HepG2 (cell line): Measurements from ENCODE around the gene RSBN1. TPM values are rescaled to one million over a fixed set of nuclear protein-coding genes. Genes with fewer than 3 reads are reported as not detected.

Experiments used
- ATAC-seq: fragments of 200-7000 bp; cut with Tn5 transposase; 3 replicates; pipeline ENCODE4 v1.9.1; 2020; ENCODE audit warnings: mild to moderate bottlenecking, moderate library complexity
- BruUV-seq: library from RNA; stranded (reverse); fragments of 400-500 nt; replicated peaks from 2 replicates; lab custom pipeline; 2021; lab: Mats Ljungman, UMichigan
- CTCF ChIA-PET: fragments of 300-600 bp; formaldehyde crosslinking; extraction: SDS; loops from one replicate; lab custom pipeline; 2021; ENCODE audit warnings: low total read pairs, inconsistent platforms, low intra/inter-chr PET ratio; lab: Yijun Ruan, JAX
- POLR2A ChIA-PET: fragments of 350-600 bp; sonication (Branson Sonifier 250); formaldehyde crosslinking; loops from one replicate; lab custom pipeline; 2020; ENCODE audit warnings: antibody characterized with exemption, inconsistent platforms; lab: Yijun Ruan, JAX
- DNase-seq: peaks from one replicate; pipeline ENCODE4 v3.0.0-alpha.2; 2015; ENCODE audit warnings: low spot score
- FAIRE-seq: peaks from 3 replicates; lab custom pipeline; 2011; peaks lifted over from hg19 to GRCh38; lab: Jason Lieb, UNC
- H2AFZ ChIP-seq: one replicate; pipeline ENCODE4 v1.6.1; 2011; ENCODE audit warnings: low read length, inconsistent platforms
- H3K27ac ChIP-seq: fragments of 300-600 bp; 3 replicates; pipeline ENCODE4 v1.8.0; 2011; ENCODE audit warnings: mixed run types, mild to moderate bottlenecking, mixed read lengths, low read length, inconsistent platforms; ENCODE audit not compliant: insufficient read depth; ENCODE audit errors: extremely low read length
- H3K27me3 ChIP-seq, 2 experiments: fragments of 200-600 bp in 1 of 2; 2 replicates in 1 of 2; 3 replicates in 1 of 2; pipeline versions ENCODE4 v1.6.0 to v1.8.0; 2011; ENCODE audit warnings: low read length in 2 of 2, mild to moderate bottlenecking in 2 of 2, moderate library complexity in 2 of 2, inconsistent platforms in 1 of 2; ENCODE audit not compliant: insufficient read depth in 2 of 2, control insufficient read depth in 1 of 2
- H3K36me3 ChIP-seq, 2 experiments: fragments of 200-600 bp in 1 of 2; replicated peaks in 1 of 2; 2 replicates in 1 of 2; 3 replicates in 1 of 2; pipeline versions ENCODE4 v1.5.1 to v1.8.0; 2011; ENCODE audit warnings: low read length in 2 of 2, inconsistent platforms in 1 of 2; ENCODE audit not compliant: insufficient read depth in 2 of 2, control insufficient read depth in 1 of 2
- H3K4me1 ChIP-seq: 2 replicates; pipeline ENCODE4 v1.5.1; 2012; ENCODE audit warnings: low read length, inconsistent platforms; ENCODE audit not compliant: insufficient read depth
- H3K4me2 ChIP-seq: 2 replicates; pipeline ENCODE4 v1.6.0; 2011; ENCODE audit warnings: low read depth, low read length, inconsistent platforms
- H3K4me3 ChIP-seq, 3 experiments: fragments of 200-600 bp in 1 of 3; sonication (generic), shearing (Covaris generic) in 1 of 3; replicated peaks in 1 of 3; 2 replicates each; pipeline ENCODE4 v1.5.1; 2011 to 2016; ENCODE audit warnings: low read length in 3 of 3, inconsistent platforms in 2 of 3, low read depth in 2 of 3, mild to moderate bottlenecking in 2 of 3, control low read depth in 1 of 3, mixed read lengths in 1 of 3; ENCODE audit not compliant: insufficient read depth in 1 of 3
- H3K79me2 ChIP-seq: one replicate; pipeline ENCODE4 v1.6.1; 2011; ENCODE audit warnings: low read length, inconsistent platforms; ENCODE audit not compliant: insufficient read depth
- H3K9ac ChIP-seq: 2 replicates; pipeline ENCODE4 v1.6.0; 2011; ENCODE audit warnings: mild to moderate bottlenecking, low read depth, low read length, inconsistent platforms; ENCODE audit not compliant: insufficient read depth
- H3K9me3 ChIP-seq: 2 replicates; pipeline ENCODE4 v1.5.1; 2012; ENCODE audit warnings: mild to moderate bottlenecking, low read length
- H4K20me1 ChIP-seq: 2 replicates; pipeline ENCODE4 v1.6.0; 2011; ENCODE audit warnings: inconsistent platforms, mild to moderate bottlenecking, low read length, moderate library complexity; ENCODE audit not compliant: insufficient read depth
- CAMTA2 ChIP-seq: sonication (generic); formaldehyde crosslinking; IDR thresholded peaks from 2 replicates; pipeline ENCODE4 v1.4.0; 2020; ENCODE audit warnings: mild to moderate bottlenecking, missing genetic modification reagents, borderline replicate concordance
- HNRNPL ChIP-seq: fragments of 200-400 bp; formaldehyde crosslinking; IDR thresholded peaks from 2 replicates; pipeline ENCODE4 v1.6.1; 2017; ENCODE audit warnings: mild to moderate bottlenecking, low read depth, low read length
- JUN ChIP-seq: sonication (generic); formaldehyde crosslinking; IDR thresholded peaks from 2 replicates; pipeline ENCODE4 v1.4.0; 2020; ENCODE audit warnings: mild to moderate bottlenecking, missing genetic modification reagents
- KLF13 ChIP-seq: sonication (generic); formaldehyde crosslinking; IDR thresholded peaks from 2 replicates; pipeline ENCODE4 v1.4.0; 2020; ENCODE audit warnings: mild to moderate bottlenecking, missing genetic modification reagents
- NCOA2 ChIP-seq: sonication (generic); formaldehyde crosslinking; IDR thresholded peaks from 2 replicates; pipeline ENCODE4 v1.8.0; 2022; ENCODE audit warnings: inconsistent platforms
- RFX3 ChIP-seq: IDR thresholded peaks from 2 replicates; pipeline ENCODE4 v1.6.1; 2016; ENCODE audit warnings: missing biosample characterization, missing genetic modification reagents
- RNF2 ChIP-seq: fragments of 450-650 bp; conservative IDR thresholded peaks from 2 replicates; pipeline ENCODE4 v1.6.1; 2016; ENCODE audit warnings: low read depth
- SKI ChIP-seq: fragments of 450-650 bp; IDR thresholded peaks from one replicate; pipeline ENCODE4 v1.6.1; 2018; ENCODE audit warnings: mild to moderate bottlenecking; ENCODE audit not compliant: partially characterized antibody
- SOX6 ChIP-seq, 2 experiments: fragments of 450-650 bp in 1 of 2; sonication (generic) in 1 of 2; formaldehyde crosslinking in 1 of 2; IDR thresholded peaks; 2 replicates each; pipeline versions ENCODE4 v1.4.0 to v1.6.1; 2017 to 2020; ENCODE audit warnings: antibody characterized with exemption in 1 of 2, mild to moderate bottlenecking in 1 of 2, missing genetic modification reagents in 1 of 2
- ZMYM3 ChIP-seq: sonication (generic); formaldehyde crosslinking; IDR thresholded peaks from 2 replicates; pipeline ENCODE4 v1.5.1; 2020; ENCODE audit warnings: mild to moderate bottlenecking, missing genetic modification reagents
- ZNF260 ChIP-seq: sonication (generic); formaldehyde crosslinking; IDR thresholded peaks from 2 replicates; pipeline ENCODE4 v1.4.0; 2020; ENCODE audit warnings: missing genetic modification reagents, low read depth, mild to moderate bottlenecking, borderline replicate concordance
- ZNF354B ChIP-seq: sonication (generic); formaldehyde crosslinking; IDR thresholded peaks from 2 replicates; pipeline ENCODE4 v1.8.0; 2022; ENCODE audit warnings: mild to moderate bottlenecking, missing genetic modification reagents
- ZNF614 ChIP-seq: IDR thresholded peaks from 2 replicates; pipeline ENCODE4 v1.6.1; 2018; ENCODE audit warnings: missing biosample characterization, missing genetic modification reagents, inconsistent platforms, borderline replicate concordance
- ZNF629 ChIP-seq: sonication (generic); formaldehyde crosslinking; conservative IDR thresholded peaks from 2 replicates; pipeline ENCODE4 v1.5.0; 2020; ENCODE audit warnings: missing genetic modification reagents
- ZNF792 ChIP-seq: IDR thresholded peaks from 2 replicates; pipeline ENCODE4 v1.6.1; 2016
- WGBS: methylation state at CpG from one replicate; pipeline ENCODE4 v1.1.6; 2017; ENCODE audit warnings: low lambda C conversion rate; 5-methylcytosine and 5-hydroxymethylcytosine counted together
- in situ Hi-C: cut with HindIII; loops from 2 replicates; pipeline ENCODE4 v1.10.0; 2017; ENCODE audit warnings: low pct_unique_long_range_greater_than_20kb; ENCODE audit not compliant: extremely low pct_ligation_motif_present
- intact Hi-C: fragments of 100-400 bp; cut with micrococcal nuclease; formaldehyde crosslinking; loops from one replicate; pipeline ENCODE4 v1.10.0; 2022; ENCODE audit not compliant: unreplicated experiment
- polyA plus RNA-seq, 8 experiments: library from polyadenylated mRNA; depleted of rRNA in 3 of 8; stranded (reverse) in 7 of 8; unstranded in 1 of 8; fragments of >200 nt; fragmentation: Illumina TruSeq in 4 of 8; extraction: Trizol in 4 of 8; gene quantifications; 2 replicates each; pipeline versions ENCODE4 v1.2.1 to v1.2.3, GENCODE V29; 2011 to 2016; ENCODE audit warnings: low read depth in 4 of 8, missing spikeins in 1 of 8, mixed read lengths in 1 of 8; ENCODE audit not compliant: insufficient read depth in 1 of 8
- total RNA-seq, 5 experiments: library from RNA; depleted of rRNA; stranded (reverse); fragments of >200 nt; fragmentation: Illumina TruSeq; extraction: Trizol; gene quantifications; 2 replicates each; pipeline ENCODE4 v1.2.3, GENCODE V29; 2016; ENCODE audit warnings: low read depth in 1 of 5

The RSBN1 gene
- total and polyA plus RNA-seq, 2 of the 13 experiments (the other 11 are each of a cell fraction or from before 2014, with no cell fraction given): 8.3 to 10.4 TPM

DNA sequence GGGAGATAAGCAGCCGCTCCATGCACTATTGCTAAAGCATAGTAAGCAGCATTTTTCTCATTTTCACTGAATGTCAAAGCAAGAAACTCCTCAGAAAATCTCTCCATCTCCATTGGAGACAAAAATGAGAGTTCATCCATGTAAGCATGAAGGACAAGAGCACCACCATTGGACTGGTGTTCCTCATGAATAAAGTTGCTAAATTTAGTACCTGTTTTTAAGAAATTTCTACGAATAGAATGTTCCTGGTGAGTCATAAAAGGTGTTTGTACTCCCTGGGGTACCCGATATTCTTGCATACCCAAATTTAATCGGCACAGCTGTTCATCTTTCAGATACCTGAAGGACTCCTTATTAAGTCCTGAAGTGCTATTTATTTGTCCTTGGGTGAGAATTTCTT lies 14.8 kb downstream of the RSBN1 start:
- no peak for FAIRE-seq
- H3K27me3 ChIP-seq: no peaks in the 10 kb centered on the region
- H3K36me3 ChIP-seq: peaks cover 5 to 44% of the 10 kb centered on the region in 2 experiments
- CTCF ChIA-PET: no interaction called here
- no peak for TF ChIP-seq SKI
- TF ChIP-seq CAMTA2 (CRISPR knock-in tag): no peak
- TF ChIP-seq ZNF260 (CRISPR knock-in tag): no peak
- TF ChIP-seq RFX3: no peak
- TF ChIP-seq ZNF629 (CRISPR knock-in tag): no peak
- TF ChIP-seq ZNF614 (CRISPR knock-in tag): no peak
- TF ChIP-seq, all 625 proteins: peak for 0
- no peak overlapping the region for H3K4me2 ChIP-seq
- peaks cover 9% of the 10 kb centered on the region for H4K20me1 ChIP-seq
- POLR2A ChIA-PET: no interaction called here
- 89% methylated on average over 4 of the region's 4 CpGs for WGBS
- peaks cover 9% of the 10 kb centered on the region for H3K4me1 ChIP-seq
- H3K4me3 ChIP-seq: no peak overlapping the region
- intact Hi-C loops (no loop called here), in situ Hi-C loops (loop anchor here (5.0 kb wide), 1 partner anchor 35 kb away; no protein-coding TSS in a partner anchor)
- ATAC-seq (no peak), DNase-seq (no peak)
- no peak overlapping the region for H2AFZ ChIP-seq
- no TSS peak for BruUV-seq
- peaks cover 51% of the 10 kb centered on the region for H3K79me2 ChIP-seq
- no peak overlapping the region for H3K27ac ChIP-seq
- H3K9me3 ChIP-seq: no peaks in the 10 kb centered on the region
- H3K9ac ChIP-seq: no peak overlapping the region

DNA sequence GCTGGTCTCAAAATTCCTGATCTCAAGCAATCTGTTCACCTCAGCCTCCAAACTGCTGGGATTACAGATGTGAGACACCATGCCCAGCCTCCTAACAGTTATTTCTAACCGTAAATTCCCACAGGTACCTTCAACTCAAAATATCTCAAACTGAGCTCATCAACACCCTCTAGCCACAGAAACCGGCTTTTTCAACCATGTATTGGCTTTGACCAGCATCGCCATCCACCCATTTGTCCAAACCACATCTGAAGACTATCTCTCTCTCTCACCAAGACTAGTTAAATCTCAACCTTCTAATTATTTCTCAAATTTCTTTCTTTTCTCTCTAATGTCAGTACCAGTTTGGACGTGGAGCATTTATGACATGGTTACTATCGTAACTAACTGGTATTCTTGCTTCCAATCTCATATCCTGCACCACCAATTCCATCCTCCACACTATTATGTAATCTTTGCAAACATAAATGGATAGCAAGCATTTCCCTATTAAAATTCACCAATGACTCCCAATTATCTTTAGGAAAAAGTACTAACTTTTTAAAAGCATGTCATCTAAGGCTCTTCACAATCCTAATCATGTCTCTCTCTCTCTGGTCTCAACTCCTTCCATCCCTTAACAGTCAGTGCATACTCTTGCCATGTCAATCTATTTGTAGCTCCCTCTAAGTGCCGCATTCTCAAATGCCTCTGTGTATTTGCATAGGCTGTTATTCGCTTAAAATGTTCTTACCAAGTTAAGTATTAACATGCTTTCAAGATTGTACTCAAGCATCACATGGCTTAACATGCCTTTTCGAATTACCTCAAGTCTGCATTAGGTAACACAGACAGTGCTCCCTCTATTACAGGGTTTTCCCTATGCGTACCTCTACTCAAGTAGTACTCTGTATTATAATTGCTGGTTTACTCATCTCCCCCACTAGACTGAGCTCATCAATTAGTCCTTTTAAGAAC lies 18.1 kb downstream of the RSBN1 start:
- POLR2A ChIA-PET: no interaction called here
- no peak for TF ChIP-seq ZNF354B (CRISPR knock-in tag)
- TF ChIP-seq SOX6 (IDR thresholded peaks at IDR 0.05): no peak
- no peak for TF ChIP-seq SOX6 (CRISPR knock-in tag; IDR thresholded peaks at IDR 0.05)
- TF ChIP-seq NCOA2: no peak
- no peak for TF ChIP-seq JUN (CRISPR knock-in tag)
- TF ChIP-seq ZNF792 (CRISPR knock-in tag): no peak
- no peak for TF ChIP-seq HNRNPL
- TF ChIP-seq RNF2: no peak
- no peak for TF ChIP-seq KLF13 (CRISPR knock-in tag)
- no peak for TF ChIP-seq ZMYM3 (CRISPR knock-in tag)
- no peak for ATAC-seq

More for the DNA sequence above, 18.1 kb downstream of the RSBN1 start:
- WGBS: 96% methylated on average over 9 of the region's 9 CpGs
- Histone ChIP-seq H3K79me2 (peaks cover 31% of the 10 kb centered on the region), H3K27ac (no peak overlapping the region), H3K4me1 (peaks cover 5% of the 10 kb centered on the region), H4K20me1 (peaks cover 6% of the 10 kb centered on the region), H2AFZ (no peak overlapping the region), H3K4me2 (no peak overlapping the region), H3K36me3 (peaks cover 5 to 44% of the 10 kb centered on the region in 2 experiments), H3K4me3 (no peak overlapping the region), H3K9me3 (no peaks in the 10 kb centered on the region), H3K27me3 (no peaks in the 10 kb centered on the region), H3K9ac (no peak overlapping the region)
- CTCF ChIA-PET: no interaction called here
- no peak for DNase-seq
- in situ Hi-C loops (no loop called here), intact Hi-C loops (no loop called here)
- no peak for FAIRE-seq
- no TSS peak for BruUV-seq
